ENCODE data around the gene CCDC141.
"Not testable (repeated sequence)": the region's sequence is repeated elsewhere in the genome, so short reads cannot be mapped to it uniquely, and the experiment has no call there.

CCDC141 gene

GRCh38 chr2:179049546-179050311 is at the start of gene CCDC141:
TSS of gene CCDC141 (minus strand) at chr2:179050137. CDS start at chr2:179049941, 196 bp downstream.
- DNase-seq = peak; percentile 25

- DNase-seq = no peak
These were observed 48.2 kb upstream of the CCDC141 start for GRCh38 chr2:179098080-179098689.

- no peak for DNase-seq
These were observed 47.2 kb upstream of the CCDC141 start for GRCh38 chr2:179097131-179097530.

GRCh38 chr2:179096090-179096489 is 46.2 kb upstream of the CCDC141 start:
- peak; percentile 34 for DNase-seq

- DNase-seq = not testable (repeated sequence)
These were observed 43.0 kb upstream of the CCDC141 start for GRCh38 chr2:179092912-179093311.

GRCh38 chr2:179082697-179083096 is 32.8 kb upstream of the CCDC141 start:
- DNase-seq = no peak

GRCh38 chr2:179081954-179082353 is 32.0 kb upstream of the CCDC141 start:
- no peak for DNase-seq

- no peak for DNase-seq
These were observed 22.6 kb upstream of the CCDC141 start for GRCh38 chr2:179072527-179072926.

- DNase-seq = no peak
These were observed 21.9 kb upstream of the CCDC141 start for GRCh38 chr2:179071810-179072355.

GRCh38 chr2:179070895-179071294 is 21.0 kb upstream of the CCDC141 start:
- no peak for DNase-seq

GRCh38 chr2:179069685-179070084 is 19.7 kb upstream of the CCDC141 start:
- no peak for DNase-seq

GRCh38 chr2:179068991-179069643 is 19.2 kb upstream of the CCDC141 start:
- no peak for DNase-seq

- no peak for DNase-seq
These were observed 9.2 kb upstream of the CCDC141 start for GRCh38 chr2:179059026-179059700.

- no peak for DNase-seq
These were observed 7.8 kb upstream of the CCDC141 start for GRCh38 chr2:179057737-179058136.

- not testable (repeated sequence) for DNase-seq
These were observed 3.6 kb upstream of the CCDC141 start for GRCh38 chr2:179053568-179053967.

GRCh38 chr2:179051250-179051649 is 1.3 kb upstream of the CCDC141 start:
- DNase-seq = no peak

- DNase-seq = no peak
These were observed 818 bp upstream of the CCDC141 start for GRCh38 chr2:179050755-179051154.

- no peak for DNase-seq
These were observed 763 bp downstream of the CCDC141 start for GRCh38 chr2:179049203-179049545.

GRCh38 chr2:179048099-179048498 is 1.8 kb downstream of the CCDC141 start:
- DNase-seq = no peak

- not testable (repeated sequence) for DNase-seq
These were observed 4.3 kb downstream of the CCDC141 start for GRCh38 chr2:179045602-179046001.

GRCh38 chr2:179044500-179044899 is 5.4 kb downstream of the CCDC141 start:
- no peak for DNase-seq

- DNase-seq = no peak
These were observed 12.1 kb downstream of the CCDC141 start for GRCh38 chr2:179037807-179038206.

- no peak for DNase-seq
These were observed 13.5 kb downstream of the CCDC141 start for GRCh38 chr2:179036353-179036905.

Data from CD4-positive, alpha-beta T cell treated with Interleukin-10 for 1 hour (primary cell).